Measurements from ENCODE around the gene EYA3. TPM values are rescaled to one million over a fixed set of nuclear protein-coding genes. Genes with fewer than 3 reads are reported as not detected.

The EYA3 gene
- total RNA-seq, 4 donors from 2014 or later = 8.2 to 11.9 (median 8.7) TPM

DNA sequence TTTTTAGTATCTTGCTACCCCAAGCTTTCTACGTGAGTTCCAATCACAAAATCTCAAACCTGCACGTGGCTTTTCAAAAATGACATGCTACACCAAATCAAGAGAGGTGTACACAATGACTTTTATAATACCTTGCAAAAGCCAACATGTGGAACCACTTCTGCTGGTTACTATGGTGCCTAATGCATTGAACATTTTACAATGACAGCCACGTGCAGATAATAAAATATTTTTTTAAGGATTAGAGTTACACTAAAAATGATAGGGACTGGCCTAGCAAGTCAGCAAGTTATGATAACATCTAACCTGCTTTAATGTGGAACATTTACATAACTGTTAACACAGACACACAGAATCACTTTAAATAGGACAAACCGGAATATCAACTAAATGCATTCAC, 30.2 kb downstream of the EYA3 start:
- WGBS = 79% methylated on average over 4 of the region's 4 CpGs

DNA sequence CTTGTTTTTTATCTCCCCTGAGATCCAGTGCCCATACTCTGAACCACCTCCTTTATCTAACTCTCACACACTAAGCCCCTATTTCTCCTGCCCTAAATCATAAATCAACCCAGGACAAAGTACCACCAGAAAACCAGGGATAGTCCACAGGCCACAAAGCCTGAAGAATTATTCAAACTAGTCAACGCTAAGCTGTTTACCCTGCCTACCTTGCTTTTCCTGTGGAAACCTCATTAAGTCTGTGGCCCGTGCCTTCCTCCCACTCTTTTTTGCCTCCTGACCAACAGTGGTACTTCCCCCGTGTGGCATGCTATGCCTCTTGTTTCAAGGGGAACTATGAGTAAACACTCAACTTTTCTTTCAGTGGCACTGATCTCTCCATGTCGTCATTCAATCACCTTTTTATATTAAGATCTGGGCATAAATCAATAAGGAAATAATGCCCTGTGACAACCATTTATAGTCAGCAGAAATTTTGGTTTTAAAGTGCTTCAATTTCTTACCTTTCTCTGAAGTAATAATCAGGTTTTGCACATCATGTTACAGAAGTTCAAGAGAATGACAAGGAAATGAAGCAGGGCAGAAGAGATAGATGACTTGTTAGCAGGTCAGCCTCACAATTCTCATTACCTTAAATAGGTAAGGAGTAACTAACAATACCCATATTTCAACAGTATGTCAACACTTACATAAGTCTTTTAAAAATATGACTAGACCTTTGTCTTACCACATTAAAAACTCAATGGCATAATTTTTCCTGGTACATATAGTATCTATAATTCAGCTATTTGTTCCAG, 32.1 kb downstream of the EYA3 start:
- no peaks in the 10 kb centered on the region for H3K27me3 ChIP-seq
- H3K9me3 ChIP-seq = no peaks in the 10 kb centered on the region
- TF ChIP-seq EP300 (IDR thresholded peaks at IDR 0.05) (no peak), POLR2A (IDR thresholded peaks at IDR 0.05; ENCODE audit: low read depth) (no peak), POLR2AphosphoS5 (IDR thresholded peaks at IDR 0.05) (no peak)
- TF ChIP-seq, protein P1, sequence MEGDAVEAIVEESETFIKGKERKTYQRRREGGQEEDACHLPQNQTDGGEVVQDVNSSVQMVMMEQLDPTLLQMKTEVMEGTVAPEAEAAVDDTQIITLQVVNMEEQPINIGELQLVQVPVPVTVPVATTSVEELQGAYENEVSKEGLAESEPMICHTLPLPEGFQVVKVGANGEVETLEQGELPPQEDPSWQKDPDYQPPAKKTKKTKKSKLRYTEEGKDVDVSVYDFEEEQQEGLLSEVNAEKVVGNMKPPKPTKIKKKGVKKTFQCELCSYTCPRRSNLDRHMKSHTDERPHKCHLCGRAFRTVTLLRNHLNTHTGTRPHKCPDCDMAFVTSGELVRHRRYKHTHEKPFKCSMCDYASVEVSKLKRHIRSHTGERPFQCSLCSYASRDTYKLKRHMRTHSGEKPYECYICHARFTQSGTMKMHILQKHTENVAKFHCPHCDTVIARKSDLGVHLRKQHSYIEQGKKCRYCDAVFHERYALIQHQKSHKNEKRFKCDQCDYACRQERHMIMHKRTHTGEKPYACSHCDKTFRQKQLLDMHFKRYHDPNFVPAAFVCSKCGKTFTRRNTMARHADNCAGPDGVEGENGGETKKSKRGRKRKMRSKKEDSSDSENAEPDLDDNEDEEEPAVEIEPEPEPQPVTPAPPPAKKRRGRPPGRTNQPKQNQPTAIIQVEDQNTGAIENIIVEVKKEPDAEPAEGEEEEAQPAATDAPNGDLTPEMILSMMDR (IDR thresholded peaks at IDR 0.05) = no peak
- H3K27ac ChIP-seq (replicated peaks in 1 of 4) = no peak overlapping the region
- H3K36me3 ChIP-seq = peaks cover 0 to 22% (median 7%) of the 10 kb centered on the region in 4 donors
- intact Hi-C loops (cut with DNase I) = no loop called here
- no peak overlapping the region for H3K4me3 ChIP-seq
- 65% methylated on average over 4 of the region's 4 CpGs for WGBS
- no peak for DNase-seq (ENCODE audit: extremely low spot score)
- peaks cover 0 to 10% (median 0%) of the 10 kb centered on the region in 4 donors for H3K4me1 ChIP-seq

More for the DNA sequence above, 30.2 kb downstream of the EYA3 start:
- H3K27me3 ChIP-seq = no peaks in the 10 kb centered on the region
- H3K27ac ChIP-seq (replicated peaks in 1 of 4) = no peak overlapping the region
- no peaks in the 10 kb centered on the region for H3K9me3 ChIP-seq
- no peak for TF ChIP-seq EP300 (IDR thresholded peaks at IDR 0.05)
- TF ChIP-seq, protein P1 (IDR thresholded peaks at IDR 0.05) = no peak
- no peak for TF ChIP-seq POLR2AphosphoS5 (IDR thresholded peaks at IDR 0.05)
- TF ChIP-seq POLR2A (IDR thresholded peaks at IDR 0.05; ENCODE audit: low read depth) = no peak
- H3K36me3 ChIP-seq = peaks cover 0 to 16% (median 1%) of the 10 kb centered on the region in 4 donors
- peaks cover 0 to 10% (median 0%) of the 10 kb centered on the region in 4 donors for H3K4me1 ChIP-seq
- intact Hi-C loops (cut with DNase I) = loop anchor here (1.0 kb wide), 1 partner anchor 47 kb away; no protein-coding TSS in a partner anchor
- DNase-seq (ENCODE audit: extremely low spot score) = no peak
- no peak overlapping the region for H3K4me3 ChIP-seq

DNA sequence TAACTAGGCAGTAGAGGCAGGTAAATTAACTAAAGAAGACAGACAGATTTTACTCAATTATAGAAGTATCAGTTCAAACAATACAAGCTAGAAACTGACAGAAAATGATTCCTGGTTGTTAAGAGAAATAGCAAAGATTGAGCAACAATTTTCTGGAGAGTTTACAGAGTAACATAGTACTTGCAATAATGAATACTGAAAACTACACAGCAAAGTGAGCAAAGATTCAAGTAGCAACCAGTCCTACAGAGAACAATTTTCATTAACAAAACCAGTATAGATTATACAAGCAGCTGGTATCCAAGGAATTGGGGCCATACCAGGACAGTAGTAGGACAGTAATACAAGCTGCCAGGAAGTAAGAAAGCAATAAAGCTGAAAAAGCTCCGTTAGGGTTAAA, 37.6 kb downstream of the EYA3 start:
- DNase-seq (ENCODE audit: extremely low spot score) = no peak
- Histone ChIP-seq H3K36me3 (peaks cover 11 to 38% (median 24%) of the 10 kb centered on the region in 4 donors), H3K4me1 (no peaks in the 10 kb centered on the region), H3K27ac (replicated peaks in 1 of 4) (no peak overlapping the region), H3K9me3 (no peaks in the 10 kb centered on the region), H3K27me3 (no peaks in the 10 kb centered on the region), H3K4me3 (no peak overlapping the region)
- TF ChIP-seq POLR2A (IDR thresholded peaks at IDR 0.05; ENCODE audit: low read depth) (no peak), EP300 (IDR thresholded peaks at IDR 0.05) (no peak), POLR2AphosphoS5 (IDR thresholded peaks at IDR 0.05) (no peak)
- TF ChIP-seq, protein P1 (IDR thresholded peaks at IDR 0.05) = no peak
- intact Hi-C loops (cut with DNase I) = no loop called here
- 75% methylated on average over 1 of the region's 1 CpG for WGBS

DNA sequence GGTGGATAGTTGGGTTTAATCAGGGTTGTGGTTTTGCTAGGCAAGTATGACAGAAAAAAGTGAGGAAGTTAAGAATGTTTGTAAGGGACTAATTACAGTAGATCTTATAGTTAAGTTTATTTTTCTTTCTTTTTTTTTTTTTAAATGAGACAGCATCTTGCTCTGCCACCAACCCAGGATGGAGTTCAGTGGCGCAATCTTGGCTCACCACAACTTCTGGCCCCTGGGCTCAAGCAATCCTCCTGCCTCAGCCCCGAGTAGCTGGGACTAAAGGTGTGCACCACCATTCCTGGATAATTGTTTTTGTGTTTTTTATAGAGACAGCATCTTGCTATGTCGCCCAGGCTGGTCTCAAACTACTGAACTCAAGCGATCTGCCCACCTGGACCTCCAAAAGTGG, 41.7 kb downstream of the EYA3 start:
- H3K4me1 ChIP-seq = no peaks in the 10 kb centered on the region
- H3K4me3 ChIP-seq = no peak overlapping the region
- intact Hi-C loops (cut with DNase I) = no loop called here
- no peaks in the 10 kb centered on the region for H3K27me3 ChIP-seq
- peaks cover 11 to 49% (median 31%) of the 10 kb centered on the region in 4 donors for H3K36me3 ChIP-seq
- no peaks in the 10 kb centered on the region for H3K9me3 ChIP-seq
- 94% methylated on average over 4 of the region's 4 CpGs for WGBS
- TF ChIP-seq, protein P1 (IDR thresholded peaks at IDR 0.05) = no peak
- TF ChIP-seq POLR2AphosphoS5 (IDR thresholded peaks at IDR 0.05) (no peak), POLR2A (IDR thresholded peaks at IDR 0.05; ENCODE audit: low read depth) (no peak), EP300 (IDR thresholded peaks at IDR 0.05) (no peak)
- DNase-seq (ENCODE audit: extremely low spot score) = no peak
- no peak overlapping the region for H3K27ac ChIP-seq (replicated peaks in 1 of 4)
